ENCODE results near the gene EMC10. TPM values are rescaled to one million over a fixed set of nuclear protein-coding genes. Genes with fewer than 3 reads are reported as not detected.

EMC10 gene
- total RNA-seq, 2 donors from 2014 or later: 135 to 286 TPM

DNA sequence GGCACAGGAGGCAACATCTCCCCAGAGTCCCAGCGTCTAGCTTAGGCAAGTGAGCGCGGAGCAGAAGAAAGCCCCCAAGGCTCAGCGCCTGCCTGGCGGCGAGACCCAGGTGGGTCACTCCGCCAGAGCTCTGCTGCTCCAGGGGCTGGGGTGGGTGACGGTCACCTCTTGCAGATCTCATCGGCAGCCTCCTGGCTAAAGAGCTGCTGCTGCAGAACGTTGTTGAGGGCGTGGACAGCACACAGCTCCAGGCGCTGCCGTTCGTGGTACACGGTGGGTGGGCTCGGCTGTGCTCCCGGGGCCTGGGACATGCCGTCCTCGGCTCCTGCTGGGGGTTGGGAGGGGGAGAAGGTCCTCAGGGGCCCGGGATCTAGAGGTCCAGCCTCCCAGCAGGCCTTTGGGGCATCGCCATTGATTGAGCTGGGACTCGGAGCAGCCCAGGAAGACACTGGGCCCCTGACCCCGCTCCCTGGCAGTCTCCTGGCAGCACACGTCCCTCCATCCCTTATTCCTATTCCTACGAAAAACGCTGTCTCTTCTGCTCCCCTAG lies 33.9 kb downstream of the EMC10 start:
- peaks cover 4% of the 10 kb centered on the region for H3K4me1 ChIP-seq (replicated peaks)
- WGBS: 44% methylated on average over 26 of the region's 26 CpGs
- DNase-seq (ENCODE audit: low spot score): no peak
- no peaks in the 10 kb centered on the region for H3K27me3 ChIP-seq (replicated peaks; ENCODE audit: insufficient read depth)
- no peaks in the 10 kb centered on the region for H3K9me3 ChIP-seq
- no peaks in the 10 kb centered on the region for H3K36me3 ChIP-seq
- peak overlapping the region; percentile 49 to 54 for H3K4me3 ChIP-seq
- H3K27ac ChIP-seq: no peak overlapping the region
- intact Hi-C loops (cut with DNase I): no loop called here
- TF ChIP-seq CTCF (IDR thresholded peaks at IDR 0.05) (no peak), POLR2A (IDR thresholded peaks at IDR 0.05) (no peak), POLR2AphosphoS5 (IDR thresholded peaks at IDR 0.05) (no peak)

GRCh38 chr19:50510700-50511068 lies 34.4 kb downstream of the EMC10 start:
- intact Hi-C loops (cut with DNase I): no loop called here

GRCh38 chr19:50511069-50511822 lies 34.9 kb downstream of the EMC10 start, which contains the start of gene JOSD2:
Gene JOSD2, minus strand, starts transcription at chr19:50511191. Its CDS starts 760 bp downstream, at chr19:50510431.
- Histone ChIP-seq H3K9me3 (no peaks in the 10 kb centered on the region), H3K27ac (peak within 1 kb of the TSS; percentile 49 to 73), H3K4me1 (replicated peaks) (peaks cover 4% of the 10 kb centered on the region), H3K27me3 (replicated peaks; ENCODE audit: insufficient read depth) (no peaks in the 10 kb centered on the region), H3K4me3 (peak within 1 kb of the TSS; percentile 49 to 54), H3K36me3 (no peaks in the 10 kb centered on the region)
- TF ChIP-seq POLR2A (IDR thresholded peaks at IDR 0.05): peak; percentile 61
- peak; percentile 98 for TF ChIP-seq POLR2AphosphoS5 (IDR thresholded peaks at IDR 0.05)
- TF ChIP-seq CTCF (IDR thresholded peaks at IDR 0.05): peak in 1 of 4 experiments; percentile 41
- intact Hi-C loops (cut with DNase I): no loop called here
- WGBS: 1% methylated on average over 62 of the region's 69 CpGs
- peak; percentile 97 for DNase-seq (ENCODE audit: low spot score)

More at GRCh38 chr19:50510700-50511068, 34.4 kb downstream of the EMC10 start:
- Histone ChIP-seq H3K27ac (peak overlapping the region; percentile 44 to 73), H3K36me3 (no peaks in the 10 kb centered on the region), H3K4me3 (peak overlapping the region; percentile 49 to 54), H3K4me1 (replicated peaks) (peaks cover 4% of the 10 kb centered on the region), H3K27me3 (replicated peaks; ENCODE audit: insufficient read depth) (no peaks in the 10 kb centered on the region), H3K9me3 (no peaks in the 10 kb centered on the region)
- no peak for DNase-seq (ENCODE audit: low spot score)
- WGBS: 4% methylated on average over 10 of the region's 10 CpGs
- TF ChIP-seq POLR2AphosphoS5 (IDR thresholded peaks at IDR 0.05) (no peak), CTCF (IDR thresholded peaks at IDR 0.05) (no peak), POLR2A (IDR thresholded peaks at IDR 0.05) (no peak)

- Histone ChIP-seq H3K27ac (no peak overlapping the region), H3K4me3 (no peak overlapping the region), H3K9me3 (no peaks in the 10 kb centered on the region), H3K4me1 (replicated peaks) (peaks cover 4% of the 10 kb centered on the region), H3K36me3 (no peaks in the 10 kb centered on the region), H3K27me3 (replicated peaks; ENCODE audit: insufficient read depth) (no peaks in the 10 kb centered on the region)
- DNase-seq (ENCODE audit: low spot score): no peak
- intact Hi-C loops (cut with DNase I): no loop called here
- TF ChIP-seq POLR2A (IDR thresholded peaks at IDR 0.05): no peak
- no peak for TF ChIP-seq POLR2AphosphoS5 (IDR thresholded peaks at IDR 0.05)
- no peak for TF ChIP-seq CTCF (IDR thresholded peaks at IDR 0.05)
- 85% methylated on average over 36 of the region's 36 CpGs for WGBS
These were observed 36.0 kb downstream of the EMC10 start for GRCh38 chr19:50512112-50512998.

Data from prostate gland (tissue), 2 donors.